ENCODE results near the gene GRIN3A. TPM values are rescaled to one million over a fixed set of nuclear protein-coding genes. Genes with fewer than 3 reads are reported as not detected.

Gene GRIN3A
- total RNA-seq, 1 donor from 2014 or later = 27.8 TPM

GRCh38 chr9:101567725-101568350 is 170.6 kb downstream of the GRIN3A start:
- no peak overlapping the region for H3K27ac Mint-ChIP-seq (ENCODE audit: unreplicated experiment)

GRCh38 chr9:101566904-101567724 is 171.3 kb downstream of the GRIN3A start:
- Mint-ChIP-seq H3K4me1 (ENCODE audit: unreplicated experiment) (peaks cover 5% of the 10 kb centered on the region), H3K27ac (ENCODE audit: unreplicated experiment) (no peak overlapping the region), H3K9me3 (ENCODE audit: unreplicated experiment) (no peaks in the 10 kb centered on the region), H3K36me3 (ENCODE audit: low read depth, unreplicated experiment) (peaks cover 11% of the 10 kb centered on the region), H3K4me3 (ENCODE audit: unreplicated experiment) (no peak overlapping the region), H3K27me3 (ENCODE audit: unreplicated experiment) (no peaks in the 10 kb centered on the region)
- DNase-seq (ENCODE audit: low spot score) = peak; percentile 24
- TF ChIP-seq CTCF (IDR thresholded peaks at IDR 0.05; ENCODE audit: unreplicated experiment) = peak; percentile 29

More at GRCh38 chr9:101567725-101568350, 170.6 kb downstream of the GRIN3A start:
- peaks cover 11% of the 10 kb centered on the region for H3K36me3 Mint-ChIP-seq (ENCODE audit: low read depth, unreplicated experiment)
- peaks cover 5% of the 10 kb centered on the region for H3K4me1 Mint-ChIP-seq (ENCODE audit: unreplicated experiment)
- no peak for DNase-seq (ENCODE audit: low spot score)
- H3K27me3 Mint-ChIP-seq (ENCODE audit: unreplicated experiment) = no peaks in the 10 kb centered on the region
- no peaks in the 10 kb centered on the region for H3K9me3 Mint-ChIP-seq (ENCODE audit: unreplicated experiment)
- no peak overlapping the region for H3K4me3 Mint-ChIP-seq (ENCODE audit: unreplicated experiment)
- no peak for TF ChIP-seq CTCF (IDR thresholded peaks at IDR 0.05; ENCODE audit: unreplicated experiment)

GRCh38 chr9:101564252-101564651 is 174.2 kb downstream of the GRIN3A start:
- no peak for TF ChIP-seq CTCF (IDR thresholded peaks at IDR 0.05; ENCODE audit: unreplicated experiment)
- peaks cover 5% of the 10 kb centered on the region for H3K4me1 Mint-ChIP-seq (ENCODE audit: unreplicated experiment)
- H3K9me3 Mint-ChIP-seq (ENCODE audit: unreplicated experiment) = no peaks in the 10 kb centered on the region
- DNase-seq (ENCODE audit: low spot score) = no peak
- no peaks in the 10 kb centered on the region for H3K27me3 Mint-ChIP-seq (ENCODE audit: unreplicated experiment)
- no peak overlapping the region for H3K27ac Mint-ChIP-seq (ENCODE audit: unreplicated experiment)
- H3K36me3 Mint-ChIP-seq (ENCODE audit: low read depth, unreplicated experiment) = peaks cover 34% of the 10 kb centered on the region
- H3K4me3 Mint-ChIP-seq (ENCODE audit: unreplicated experiment) = no peak overlapping the region

DNA sequence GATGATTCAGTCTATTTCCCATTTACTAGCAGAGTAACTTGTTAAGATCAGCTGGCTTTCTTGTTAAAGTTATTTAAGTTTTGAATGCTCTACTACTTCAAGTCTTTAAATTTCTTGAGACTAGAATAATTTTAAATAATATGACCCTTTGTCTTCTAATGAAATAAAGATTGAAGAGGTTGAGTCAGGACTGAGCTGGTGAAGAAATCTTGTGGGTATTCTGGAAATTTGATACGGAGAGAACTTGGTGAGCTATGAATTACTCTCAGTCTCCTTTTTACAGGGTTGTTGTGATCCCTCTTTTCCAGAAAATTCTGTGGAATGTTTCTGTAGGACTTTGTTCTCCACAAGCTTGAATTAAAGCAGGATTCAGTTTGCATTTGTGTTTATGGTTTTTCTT is 175.5 kb downstream of the GRIN3A start:
- Mint-ChIP-seq H3K9me3 (ENCODE audit: unreplicated experiment) (no peaks in the 10 kb centered on the region), H3K27me3 (ENCODE audit: unreplicated experiment) (no peaks in the 10 kb centered on the region), H3K4me3 (ENCODE audit: unreplicated experiment) (no peak overlapping the region), H3K4me1 (ENCODE audit: unreplicated experiment) (peaks cover 5% of the 10 kb centered on the region), H3K36me3 (ENCODE audit: low read depth, unreplicated experiment) (peaks cover 42% of the 10 kb centered on the region), H3K27ac (ENCODE audit: unreplicated experiment) (no peak overlapping the region)
- DNase-seq (ENCODE audit: low spot score) = no peak
- no peak for TF ChIP-seq CTCF (IDR thresholded peaks at IDR 0.05; ENCODE audit: unreplicated experiment)

- no peak overlapping the region for H3K27ac Mint-ChIP-seq (ENCODE audit: unreplicated experiment)
Observed at GRCh38 chr9:101561740-101562139, 176.7 kb downstream of the GRIN3A start.

More at GRCh38 chr9:101561740-101562139, 176.7 kb downstream of the GRIN3A start:
- Mint-ChIP-seq H3K4me1 (ENCODE audit: unreplicated experiment) (peaks cover 5% of the 10 kb centered on the region), H3K4me3 (ENCODE audit: unreplicated experiment) (no peak overlapping the region), H3K36me3 (ENCODE audit: low read depth, unreplicated experiment) (peaks cover 50% of the 10 kb centered on the region), H3K9me3 (ENCODE audit: unreplicated experiment) (no peaks in the 10 kb centered on the region), H3K27me3 (ENCODE audit: unreplicated experiment) (no peaks in the 10 kb centered on the region)
- DNase-seq (ENCODE audit: low spot score) = no peak
- TF ChIP-seq CTCF (IDR thresholded peaks at IDR 0.05; ENCODE audit: unreplicated experiment) = no peak
